ENCODE results near the gene HAND1.
A peak's percentile ranks its signal among the peaks of the same experiment; 100 is the strongest.

Gene HAND1

GRCh38 chr5:154478224-154478565, at the start of gene HAND1:
HAND1 (minus strand) TSS chr5:154478227; CDS start chr5:154478008, 219 bp downstream.
- no peak for TF ChIP-seq CTCF (conservative IDR thresholded peaks at IDR 0.05; ENCODE audit: low read depth, low read length)
- DNase-seq (ENCODE audit: low read depth), result no peak

GRCh38 chr5:154526231-154527226, 48.5 kb upstream of the HAND1 start:
- no peak for DNase-seq (ENCODE audit: low read depth)
- no peak overlapping the region for H3K4me3 ChIP-seq (ENCODE audit: low read length)
- TF ChIP-seq CTCF (conservative IDR thresholded peaks at IDR 0.05; ENCODE audit: low read depth, low read length), result no peak

More at GRCh38 chr5:154478224-154478565, at the start of gene HAND1:
- peak within 1 kb of the TSS; percentile 21 for H3K4me3 ChIP-seq (ENCODE audit: low read length)

GRCh38 chr5:154524859-154525258, 46.8 kb upstream of the HAND1 start:
- no peak for TF ChIP-seq CTCF (conservative IDR thresholded peaks at IDR 0.05; ENCODE audit: low read depth, low read length)
- DNase-seq (ENCODE audit: low read depth), result no peak
- H3K4me3 ChIP-seq (ENCODE audit: low read length), result no peak overlapping the region

- DNase-seq (ENCODE audit: low read depth), result no peak
- no peak overlapping the region for H3K4me3 ChIP-seq (ENCODE audit: low read length)
- no peak for TF ChIP-seq CTCF (conservative IDR thresholded peaks at IDR 0.05; ENCODE audit: low read depth, low read length)
Observed at GRCh38 chr5:154524181-154524580, 46.2 kb upstream of the HAND1 start.

- DNase-seq (ENCODE audit: low read depth), result peak; percentile 22
- TF ChIP-seq CTCF (conservative IDR thresholded peaks at IDR 0.05; ENCODE audit: low read depth, low read length), result no peak
- H3K4me3 ChIP-seq (ENCODE audit: low read length), result no peak overlapping the region
Observed at GRCh38 chr5:154523709-154524108, 45.7 kb upstream of the HAND1 start.

- no peak for DNase-seq (ENCODE audit: low read depth)
- H3K4me3 ChIP-seq (ENCODE audit: low read length), result no peak overlapping the region
- no peak for TF ChIP-seq CTCF (conservative IDR thresholded peaks at IDR 0.05; ENCODE audit: low read depth, low read length)
Observed at GRCh38 chr5:154523104-154523503, 45.1 kb upstream of the HAND1 start.

GRCh38 chr5:154522284-154522683, 44.3 kb upstream of the HAND1 start:
- no peak for TF ChIP-seq CTCF (conservative IDR thresholded peaks at IDR 0.05; ENCODE audit: low read depth, low read length)
- H3K4me3 ChIP-seq (ENCODE audit: low read length), result no peak overlapping the region
- no peak for DNase-seq (ENCODE audit: low read depth)

Data from retinal pigment epithelial cell (primary cell).